Sciatic nerve (tissue), 2 donors: Measurements from ENCODE around the gene BTN1A1. TPM values are rescaled to one million over a fixed set of nuclear protein-coding genes. Genes with fewer than 3 reads are reported as not detected.
"Not testable (repeated sequence)": the region's sequence is repeated elsewhere in the genome, so short reads cannot be mapped to it uniquely, and the experiment has no call there.

Source experiments
- ATAC-seq: fragments of 200-7000 bp; cut with Tn5 transposase; one replicate; pipeline ENCODE4 v1.9.1; 2020; ENCODE audit warnings: mild to moderate bottlenecking, moderate library complexity
- DNase-seq: peaks from one replicate; pipeline ENCODE4 v3.0.0-alpha.2; 2020; ENCODE audit warnings: low spot score
- intact Hi-C: fragments of 100-400 bp; cut with DNase I; formaldehyde crosslinking; loops from one replicate; pipeline ENCODE4 v1.14.2; 2022
- total RNA-seq: library from RNA; stranded (reverse); fragmentation: NEBNext Ultra II Directional; extraction: Animal tissue kit (Norgen Biotek cat#: 25700); gene quantifications from one replicate; pipeline ENCODE4 v1.2.1, GENCODE V29; 2021
- donor health status: DM: no; HTN: no; CAD: no.
- donor health status: DM: no; HTN: no; CAD: no.

The BTN1A1 gene
- total RNA-seq: not detected

- intact Hi-C loops: no loop called here
- DNase-seq (no peak), ATAC-seq (no peak)
Observed at GRCh38 chr6:26500102-26500501, at the start of gene BTN1A1. Gene BTN1A1 (plus strand): TSS chr6:26500303. CDS start chr6:26501287, 984 bp downstream.

GRCh38 chr6:26452631-26453235, 47.4 kb upstream of the BTN1A1 start:
- intact Hi-C loops: no loop called here
- ATAC-seq: no peak
- no peak for DNase-seq

GRCh38 chr6:26454631-26455030, 45.5 kb upstream of the BTN1A1 start:
- ATAC-seq (no peak), DNase-seq (no peak)
- intact Hi-C loops: no loop called here

- intact Hi-C loops: no loop called here
- DNase-seq (no peak), ATAC-seq (no peak)
Observed at GRCh38 chr6:26455357-26455970, 44.6 kb upstream of the BTN1A1 start.

- no peak for DNase-seq
- ATAC-seq: peak; percentile 69
- intact Hi-C loops: no loop called here
Observed at GRCh38 chr6:26457264-26457805, 42.8 kb upstream of the BTN1A1 start.

- intact Hi-C loops: no loop called here
- ATAC-seq: peak; percentile 99
- peak; percentile 83 for DNase-seq
Observed at GRCh38 chr6:26457806-26458688, 42.1 kb upstream of the BTN1A1 start, which contains the start of gene BTN2A1. Gene BTN2A1 (plus strand): TSS chr6:26457955. CDS start chr6:26458637, 682 bp downstream.

- ATAC-seq (no peak), DNase-seq (no peak)
- intact Hi-C loops: no loop called here
Observed at GRCh38 chr6:26459023-26459810, 40.9 kb upstream of the BTN1A1 start.

- DNase-seq, intact Hi-C loops, ATAC-seq: not testable (repeated sequence)
Observed at GRCh38 chr6:26461353-26461752, 38.8 kb upstream of the BTN1A1 start.

- DNase-seq (no peak), ATAC-seq (no peak)
- intact Hi-C loops: no loop called here
Observed at GRCh38 chr6:26464014-26464413, 36.1 kb upstream of the BTN1A1 start.

- DNase-seq (no peak), ATAC-seq (no peak)
- intact Hi-C loops: no loop called here
Observed at GRCh38 chr6:26464416-26465131, 35.5 kb upstream of the BTN1A1 start.

GRCh38 chr6:26465776-26466175, 34.3 kb upstream of the BTN1A1 start:
- intact Hi-C loops: loop anchor here (2.0 kb wide), 1 partner anchor 45 kb away; no protein-coding TSS in a partner anchor
- DNase-seq (no peak), ATAC-seq (no peak)

GRCh38 chr6:26468829-26469228, 31.3 kb upstream of the BTN1A1 start:
- intact Hi-C loops: no loop called here
- DNase-seq (no peak), ATAC-seq (no peak)

- DNase-seq (no peak), ATAC-seq (no peak)
- intact Hi-C loops: no loop called here
Observed at GRCh38 chr6:26470643-26471042, 29.5 kb upstream of the BTN1A1 start.

- intact Hi-C loops: no loop called here
- DNase-seq (no peak), ATAC-seq (no peak)
Observed at GRCh38 chr6:26471970-26472369, 28.1 kb upstream of the BTN1A1 start.

- DNase-seq (no peak), ATAC-seq (no peak)
- intact Hi-C loops: no loop called here
Observed at GRCh38 chr6:26472549-26473290, 27.4 kb upstream of the BTN1A1 start.

- no peak for ATAC-seq
- DNase-seq: no peak
- intact Hi-C loops: no loop called here
Observed at GRCh38 chr6:26473429-26473757, 26.7 kb upstream of the BTN1A1 start.

- intact Hi-C loops: no loop called here
- ATAC-seq: peak; percentile 97
- peak; percentile 83 for DNase-seq
Observed at GRCh38 chr6:26473758-26474438, 26.2 kb upstream of the BTN1A1 start.
